ENCODE results near the gene ELP5. TPM values are rescaled to one million over a fixed set of nuclear protein-coding genes. Genes with fewer than 3 reads are reported as not detected.

Gene ELP5
- total RNA-seq, 1 donor from 2014 or later = 106 TPM

DNA sequence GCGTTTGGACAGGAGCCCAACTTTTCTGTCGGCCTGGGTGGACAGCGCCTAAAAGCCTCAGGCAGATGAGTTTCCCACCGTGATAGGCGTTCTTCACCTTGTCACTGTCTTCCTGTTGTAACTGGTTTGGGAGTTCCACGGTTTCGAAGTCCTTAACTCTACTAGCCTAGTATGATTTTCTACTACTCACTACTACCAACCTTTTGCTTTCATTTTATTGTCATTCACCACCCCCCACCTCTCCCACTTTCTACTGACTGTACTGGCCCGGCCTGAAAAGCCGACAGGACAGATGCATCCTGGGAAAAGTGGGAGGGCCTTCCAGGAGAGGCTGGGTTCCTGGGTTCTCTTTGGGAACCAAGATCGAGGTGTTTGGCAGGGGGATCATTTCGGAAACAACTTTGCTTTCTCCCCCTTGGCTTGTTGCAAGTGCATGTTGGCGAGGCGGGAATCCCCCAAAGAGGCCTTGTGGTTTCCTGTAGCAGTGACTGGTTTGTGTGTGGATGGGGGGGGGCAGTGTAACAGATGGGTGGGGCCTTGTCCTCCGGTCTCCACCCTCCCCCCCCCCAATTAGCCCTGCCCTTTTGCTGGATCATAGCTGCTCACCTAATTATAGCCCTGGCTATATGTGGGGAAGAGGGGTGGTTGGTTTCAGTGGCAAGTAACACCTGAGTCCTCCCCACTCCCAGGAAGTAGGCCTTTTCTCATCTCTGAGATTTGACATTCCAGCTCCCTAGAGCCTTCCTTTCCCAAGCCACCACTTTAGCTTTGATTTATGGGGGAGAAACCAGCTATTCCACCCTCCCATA, 56.8 kb downstream of the ELP5 start:
- Histone ChIP-seq H3K36me3 (peaks cover 43 to 44% of the 10 kb centered on the region in 2 donors), H3K27me3 (no peaks in the 10 kb centered on the region), H3K9me3 (no peaks in the 10 kb centered on the region), H3K27ac (peak overlapping the region; percentile 97 to 100), H3K4me3 (peak overlapping the region; percentile 76 to 99), H3K4me1 (peaks cover 6 to 37% of the 10 kb centered on the region in 2 donors)
- TF ChIP-seq, protein P1, sequence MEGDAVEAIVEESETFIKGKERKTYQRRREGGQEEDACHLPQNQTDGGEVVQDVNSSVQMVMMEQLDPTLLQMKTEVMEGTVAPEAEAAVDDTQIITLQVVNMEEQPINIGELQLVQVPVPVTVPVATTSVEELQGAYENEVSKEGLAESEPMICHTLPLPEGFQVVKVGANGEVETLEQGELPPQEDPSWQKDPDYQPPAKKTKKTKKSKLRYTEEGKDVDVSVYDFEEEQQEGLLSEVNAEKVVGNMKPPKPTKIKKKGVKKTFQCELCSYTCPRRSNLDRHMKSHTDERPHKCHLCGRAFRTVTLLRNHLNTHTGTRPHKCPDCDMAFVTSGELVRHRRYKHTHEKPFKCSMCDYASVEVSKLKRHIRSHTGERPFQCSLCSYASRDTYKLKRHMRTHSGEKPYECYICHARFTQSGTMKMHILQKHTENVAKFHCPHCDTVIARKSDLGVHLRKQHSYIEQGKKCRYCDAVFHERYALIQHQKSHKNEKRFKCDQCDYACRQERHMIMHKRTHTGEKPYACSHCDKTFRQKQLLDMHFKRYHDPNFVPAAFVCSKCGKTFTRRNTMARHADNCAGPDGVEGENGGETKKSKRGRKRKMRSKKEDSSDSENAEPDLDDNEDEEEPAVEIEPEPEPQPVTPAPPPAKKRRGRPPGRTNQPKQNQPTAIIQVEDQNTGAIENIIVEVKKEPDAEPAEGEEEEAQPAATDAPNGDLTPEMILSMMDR (IDR thresholded peaks at IDR 0.05) = no peak
- DNase-seq (ENCODE audit: low spot score in 2 of 2) = peak in 1 of 2 donors; percentile 88
- intact Hi-C loops (cut with DNase I) = loop anchor here (2.0 to 5.0 kb wide), 2 partner anchors 42 to 378 kb away; partner anchors contain the start of genes TP53 and WRAP53

Other genes with a start within 250 kb of the ELP5 start
- 156 TPM for gene RNASEK, start 239.6 kb upstream of the ELP5 start, total RNA-seq
- 16.4 TPM for gene BCL6B, start 229.2 kb upstream of the ELP5 start, total RNA-seq
- gene SLC16A13, start 216.2 kb upstream of the ELP5 start, total RNA-seq = 1.5 TPM
- gene SLC16A11, start 208.1 kb upstream of the ELP5 start, total RNA-seq = not detected
- gene CLEC10A, start 172.0 kb upstream of the ELP5 start, total RNA-seq = 29.8 TPM
- gene ASGR2, start 137.4 kb upstream of the ELP5 start, total RNA-seq = not detected
- 3.9 TPM for gene ASGR1, start 72.8 kb upstream of the ELP5 start, total RNA-seq
- gene DLG4, start 32.4 kb upstream of the ELP5 start, total RNA-seq = 34.9 TPM
- 1,048 TPM for gene ACADVL, start 32.3 kb upstream of the ELP5 start, total RNA-seq
- gene DVL2, start 17.7 kb upstream of the ELP5 start, total RNA-seq = 17.2 TPM
- gene PHF23, start 12.8 kb upstream of the ELP5 start, total RNA-seq = 13.3 TPM
- 422 TPM for gene GABARAP, start 9.8 kb upstream of the ELP5 start, total RNA-seq
- gene CTDNEP1, start 481 bp upstream of the ELP5 start, total RNA-seq = 81.4 TPM
- gene CLDN7, start 10.3 kb downstream of the ELP5 start, total RNA-seq = not detected
- 4.9 TPM for gene SLC2A4, start 29.5 kb downstream of the ELP5 start, total RNA-seq
- gene YBX2, start 42.4 kb downstream of the ELP5 start, total RNA-seq = not detected
- 248 TPM for gene EIF5A, start 55.4 kb downstream of the ELP5 start, total RNA-seq
- gene GPS2, start 63.1 kb downstream of the ELP5 start, total RNA-seq = 52.4 TPM
- 22.0 TPM for gene NEURL4, start 77.1 kb downstream of the ELP5 start, total RNA-seq
- gene ACAP1, start 84.3 kb downstream of the ELP5 start, total RNA-seq = 12.0 TPM
- 14.6 TPM for gene KCTD11, start 99.9 kb downstream of the ELP5 start, total RNA-seq
- gene TMEM95, start 102.9 kb downstream of the ELP5 start, total RNA-seq = not detected
- gene TNK1, start 128.9 kb downstream of the ELP5 start, total RNA-seq = 0.43 TPM
- 297 TPM for gene PLSCR3, start 142.3 kb downstream of the ELP5 start, total RNA-seq
- 241 TPM for gene TMEM256, start 151.9 kb downstream of the ELP5 start, total RNA-seq
- 34.3 TPM for gene NLGN2, start 155.6 kb downstream of the ELP5 start, total RNA-seq
- gene SPEM1, start 168.1 kb downstream of the ELP5 start, total RNA-seq = not detected
- not detected for gene SPEM2, start 173.4 kb downstream of the ELP5 start, total RNA-seq
- gene SPEM3, start 176.6 kb downstream of the ELP5 start, total RNA-seq = not detected
- gene TMEM102, start 183.2 kb downstream of the ELP5 start, total RNA-seq = 20.4 TPM
- gene FGF11, start 187.3 kb downstream of the ELP5 start, total RNA-seq = 0.32 TPM
- 5.0 TPM for gene CHRNB1, start 192.8 kb downstream of the ELP5 start, total RNA-seq
- 67.9 TPM for gene ZBTB4, start 227.4 kb downstream of the ELP5 start, total RNA-seq
- gene SLC35G6, start 229.2 kb downstream of the ELP5 start, total RNA-seq = not detected
- 69.5 TPM for gene POLR2A, start 232.2 kb downstream of the ELP5 start, total RNA-seq

Data from ascending aorta (tissue), 2 donors.